Glomerular visceral epithelial cell (primary cell): ENCODE results near the gene PAN2.
A peak's percentile ranks its signal among the peaks of the same experiment; 100 is the strongest.
"Not testable (repeated sequence)": the region's sequence is repeated elsewhere in the genome, so short reads cannot be mapped to it uniquely, and the experiment has no call there.

Experiments used
- DNase-seq: peaks from one replicate; pipeline ENCODE4 v3.0.0-alpha.2; 2016; ENCODE audit errors: extremely low spot score

The PAN2 gene

DNA sequence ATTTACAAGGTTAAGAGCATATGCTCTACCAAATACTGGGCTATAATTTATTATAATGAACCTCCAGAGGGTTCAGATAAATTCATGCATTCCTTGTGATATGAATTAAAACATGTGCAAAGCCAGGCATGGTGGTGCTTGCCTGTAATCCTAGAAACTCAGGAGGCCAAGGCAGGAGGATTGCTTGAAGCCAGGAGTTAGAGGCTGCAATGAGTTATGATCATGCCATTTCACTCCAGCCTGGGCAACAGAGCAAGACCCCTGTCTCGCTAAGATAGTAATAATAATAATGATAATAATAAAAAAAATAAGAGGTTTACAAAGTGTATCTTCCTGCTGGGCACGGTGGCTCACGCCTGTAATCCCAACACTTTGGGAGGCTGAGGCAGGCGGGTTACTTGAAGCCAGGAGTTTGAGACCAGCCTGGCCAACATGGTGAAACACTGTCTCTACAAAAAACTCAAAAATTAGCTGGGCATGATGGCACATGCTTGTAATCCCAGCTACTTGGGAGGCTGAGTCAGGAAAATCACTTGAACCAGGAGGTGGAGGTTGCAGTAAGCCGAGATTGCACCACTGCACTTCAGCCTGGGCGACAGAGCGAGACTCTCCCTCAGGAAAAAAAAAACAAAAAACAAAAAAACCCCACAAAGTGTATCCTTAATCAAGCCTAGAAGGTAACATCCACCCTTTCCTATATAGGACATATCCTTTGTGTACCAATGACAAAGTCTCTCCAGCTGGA lies 26.4 kb downstream of the PAN2 start:
- no peak for DNase-seq

DNA sequence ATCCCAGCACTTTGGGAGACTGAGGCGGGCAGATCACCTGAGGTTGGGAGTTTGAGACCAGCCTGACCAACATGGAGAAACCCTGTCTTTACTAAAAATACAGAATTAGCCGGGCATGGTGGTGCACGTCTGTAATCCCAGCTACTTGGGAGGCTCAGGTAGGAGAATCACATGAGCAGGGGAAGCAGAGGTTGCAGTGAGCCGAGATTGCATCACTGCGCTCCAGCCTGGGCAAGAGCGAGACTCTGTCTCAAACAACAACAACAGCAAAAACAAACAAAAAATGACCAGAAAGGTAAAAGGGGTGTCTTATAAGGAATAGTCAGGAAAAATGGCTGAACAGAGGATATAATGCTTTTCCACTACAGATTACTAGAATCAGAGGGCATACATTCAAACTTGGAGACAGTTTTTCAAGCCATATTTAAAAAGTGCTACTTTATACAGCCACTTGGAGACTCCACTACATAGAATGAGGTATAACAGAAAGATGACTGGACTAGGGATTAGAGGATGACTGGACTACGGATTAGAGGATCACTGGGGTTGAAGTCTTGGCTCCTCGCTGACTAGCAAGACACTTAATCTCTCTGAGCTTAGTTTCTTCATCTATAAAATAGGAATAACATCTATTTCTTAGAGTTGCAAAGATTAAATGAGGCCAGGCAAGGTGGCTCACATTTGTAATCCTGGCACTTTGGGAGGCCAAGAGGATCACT lies 28.8 kb downstream of the PAN2 start:
- DNase-seq, result no peak

DNA sequence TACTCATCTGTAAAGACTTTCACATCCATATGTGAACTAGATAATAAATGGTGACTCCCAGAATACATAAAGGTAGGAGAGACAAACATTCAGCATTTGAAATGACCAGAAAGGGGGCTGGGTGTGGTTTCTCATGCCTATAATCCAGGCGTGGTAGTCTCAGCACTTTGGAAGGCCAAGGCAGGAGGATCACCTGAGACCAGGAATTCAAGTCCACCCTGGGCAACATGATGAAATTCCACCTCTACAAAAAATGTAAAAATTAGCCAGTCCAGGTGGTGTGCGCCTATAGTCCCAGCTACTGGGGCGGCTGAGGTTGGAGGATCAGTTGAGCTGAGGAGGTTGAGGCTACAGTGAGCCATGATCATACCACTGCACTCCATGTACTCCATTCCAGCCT lies 29.5 kb downstream of the PAN2 start:
- DNase-seq, result no peak

DNA sequence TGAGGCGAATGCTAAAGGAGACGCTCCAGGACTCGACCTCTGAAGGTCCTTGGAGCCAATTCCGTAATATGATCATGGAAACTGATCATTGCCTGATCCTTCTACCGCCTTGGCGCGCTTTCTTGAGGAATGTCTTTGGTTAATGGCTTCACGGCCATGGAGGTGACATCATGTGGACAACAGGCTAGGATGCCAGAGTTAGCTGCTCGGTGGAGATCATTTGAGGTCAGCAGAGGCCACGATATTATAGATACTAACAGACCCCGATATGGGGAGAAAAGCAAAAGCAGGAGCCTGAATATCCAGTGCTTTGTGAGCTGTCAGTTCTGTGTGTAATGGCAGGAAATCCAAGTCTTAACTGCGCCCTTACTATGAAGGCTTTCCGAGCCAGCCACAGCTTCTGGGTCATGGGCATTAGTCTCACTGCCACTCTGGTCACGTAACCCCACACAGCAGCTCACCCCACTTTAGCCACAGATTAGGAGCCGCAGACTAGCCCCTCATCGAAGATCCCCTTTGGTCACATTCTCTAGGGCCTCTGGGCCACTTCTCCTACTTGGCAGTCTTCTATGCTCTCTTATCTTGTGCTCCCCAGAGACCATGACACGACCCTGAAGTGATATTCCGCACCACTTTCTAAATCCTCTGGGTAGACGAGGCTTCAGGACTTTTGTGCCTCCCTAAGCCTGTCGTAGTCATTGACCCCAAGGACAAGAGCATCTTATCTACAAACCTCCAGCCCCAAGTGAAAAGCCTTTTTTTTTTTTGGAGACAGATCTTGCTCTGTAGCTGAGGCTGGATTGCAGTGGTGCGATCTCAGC lies 32.9 kb downstream of the PAN2 start:
- no peak for DNase-seq

DNA sequence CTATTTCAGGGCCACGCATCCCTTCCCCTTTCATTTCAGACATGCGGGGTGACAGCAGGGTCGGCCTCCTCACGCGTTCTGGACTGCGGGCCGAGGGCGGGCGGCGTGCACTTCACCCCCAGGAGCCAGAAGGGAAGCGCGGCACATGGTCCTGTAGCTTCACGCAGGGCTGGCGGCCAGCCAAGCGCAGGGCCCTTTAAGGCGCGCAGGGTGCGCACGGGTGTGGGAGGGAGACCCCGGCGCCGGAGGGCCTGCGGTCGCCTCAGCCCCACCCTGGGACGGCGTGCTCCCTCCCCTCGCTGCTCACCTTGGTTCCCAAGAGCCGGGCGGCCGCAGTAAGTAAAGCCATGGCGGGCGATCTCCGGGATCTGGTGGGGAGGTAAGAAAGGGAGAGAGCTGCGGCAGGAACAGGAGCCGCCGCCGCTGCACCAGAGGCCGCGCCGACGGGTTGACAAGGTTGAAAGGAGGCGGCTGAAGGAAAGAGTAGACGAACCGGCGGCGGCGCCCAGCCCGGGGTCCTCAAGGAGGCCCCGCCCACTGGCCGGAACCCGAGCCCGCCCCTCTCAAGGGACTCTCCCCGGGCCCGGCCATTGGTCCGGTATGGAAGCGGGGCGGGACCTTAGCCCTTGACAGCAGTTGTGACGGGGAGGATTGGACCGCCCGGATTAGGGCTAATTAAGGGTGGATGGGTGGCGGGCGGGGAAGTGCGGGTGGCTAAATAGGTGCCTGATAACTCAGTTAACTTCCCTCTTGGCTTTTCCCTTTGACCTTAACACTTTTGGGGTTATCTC lies 33.8 kb downstream of the PAN2 start, which contains the start of gene CS:
CS (minus strand) TSS at position 478 of the 791 bp plus-strand sequence; CDS start at position 349, 129 bp downstream.
- peak; percentile 97 for DNase-seq

DNA sequence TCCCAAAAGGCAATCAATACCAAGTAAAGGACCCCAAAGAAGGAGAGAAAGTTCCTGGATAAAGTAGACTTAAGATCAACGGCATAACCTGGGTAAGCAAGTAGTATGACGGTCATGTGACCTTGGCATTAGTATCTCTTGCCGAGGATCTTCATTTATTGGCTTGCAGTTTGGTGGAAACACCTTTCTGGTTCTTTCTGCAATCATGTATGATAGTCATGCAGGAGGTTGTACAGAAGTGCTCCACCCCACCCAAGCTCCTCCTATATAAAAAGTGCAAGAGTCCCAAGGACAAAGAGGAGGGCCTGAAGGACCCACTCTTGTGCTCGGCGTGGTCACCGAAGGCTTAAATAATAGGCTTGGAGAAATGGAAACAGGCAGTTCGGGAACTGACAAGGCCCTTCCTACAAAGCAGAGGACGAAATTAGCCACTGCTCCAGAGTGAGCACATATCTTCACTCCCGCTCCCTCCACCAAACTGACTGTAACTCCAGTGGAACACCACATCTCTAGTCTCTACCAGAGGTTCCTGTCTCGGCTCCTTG lies 34.4 kb downstream of the PAN2 start:
- peak; percentile 40 for DNase-seq

DNA sequence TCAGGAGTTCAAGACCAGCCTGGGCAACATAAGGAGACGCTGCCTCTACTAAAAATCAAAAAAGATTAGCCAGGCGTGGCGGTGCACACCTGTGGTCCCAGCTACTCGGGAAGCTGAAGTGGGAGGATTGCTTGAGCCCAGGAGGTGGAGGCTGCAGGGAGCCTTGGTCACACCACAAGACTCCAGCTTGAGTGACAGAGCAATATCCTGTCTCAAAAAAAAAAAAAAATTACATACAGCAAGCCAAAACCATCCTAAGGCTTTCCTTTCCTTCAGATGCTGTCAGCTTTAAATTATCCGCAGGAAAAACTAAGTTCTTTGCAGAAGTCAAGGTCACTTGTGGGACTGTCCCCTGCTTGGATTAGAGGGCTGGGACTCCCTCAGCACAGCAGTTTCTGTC lies 35.0 kb downstream of the PAN2 start:
- no peak for DNase-seq

DNA sequence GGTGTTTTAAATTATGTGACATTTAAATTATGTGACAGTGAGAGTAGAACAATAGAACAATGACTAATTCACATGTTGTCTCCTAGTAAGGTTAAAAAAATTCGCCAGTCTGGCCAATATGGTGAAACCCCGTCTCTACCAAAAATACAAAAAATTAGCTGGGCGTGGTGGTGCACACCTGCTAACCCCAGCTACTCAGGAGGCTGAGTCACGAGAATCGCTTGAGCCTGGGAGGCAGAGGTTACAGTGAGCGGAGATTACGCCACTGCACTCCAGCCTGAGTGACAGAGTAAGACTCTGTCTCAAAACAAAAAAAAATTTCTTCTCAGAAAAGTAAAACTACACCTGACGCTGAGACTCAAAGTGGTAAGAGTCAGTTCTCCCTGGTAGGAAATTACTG lies 36.4 kb downstream of the PAN2 start:
- DNase-seq, result no peak

DNA sequence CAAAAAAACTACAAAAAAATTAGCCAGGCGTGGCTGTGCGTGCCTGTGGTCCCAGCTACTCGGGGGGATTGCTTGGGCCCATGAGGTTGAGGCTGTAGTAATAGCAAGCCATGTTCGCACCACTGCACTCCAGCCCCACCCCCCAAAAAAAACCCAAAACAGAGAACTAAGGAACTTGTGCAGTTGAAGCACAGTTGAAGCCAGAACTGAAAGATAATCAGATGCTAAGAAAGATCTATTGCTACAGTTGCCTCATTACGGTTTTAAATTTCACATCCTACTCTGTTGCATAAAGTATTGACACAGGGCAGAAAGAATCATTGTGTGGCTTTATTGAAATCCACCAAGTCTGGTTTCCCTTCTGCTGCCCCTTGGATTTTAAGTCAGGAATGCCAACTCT lies 37.5 kb downstream of the PAN2 start:
- DNase-seq, result no peak

DNA sequence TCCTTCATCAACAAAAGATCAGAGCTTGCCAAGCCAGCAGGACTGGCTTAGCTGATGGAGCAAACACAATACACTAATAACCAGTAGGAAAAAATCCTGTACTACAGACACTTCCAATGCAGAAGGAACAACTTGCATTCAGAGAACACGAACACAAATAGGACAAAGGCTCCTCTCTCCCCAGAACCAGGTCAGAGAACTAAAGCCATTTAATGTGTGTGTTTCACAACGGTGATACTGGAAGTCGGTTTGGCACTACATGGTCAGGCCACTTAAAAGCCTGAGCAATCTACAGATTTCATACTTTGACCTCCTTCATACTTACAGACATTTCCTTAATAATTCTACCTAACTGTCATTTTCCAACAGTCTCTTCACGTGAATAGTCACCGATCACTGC lies 40.0 kb downstream of the PAN2 start:
- no peak for DNase-seq

DNA sequence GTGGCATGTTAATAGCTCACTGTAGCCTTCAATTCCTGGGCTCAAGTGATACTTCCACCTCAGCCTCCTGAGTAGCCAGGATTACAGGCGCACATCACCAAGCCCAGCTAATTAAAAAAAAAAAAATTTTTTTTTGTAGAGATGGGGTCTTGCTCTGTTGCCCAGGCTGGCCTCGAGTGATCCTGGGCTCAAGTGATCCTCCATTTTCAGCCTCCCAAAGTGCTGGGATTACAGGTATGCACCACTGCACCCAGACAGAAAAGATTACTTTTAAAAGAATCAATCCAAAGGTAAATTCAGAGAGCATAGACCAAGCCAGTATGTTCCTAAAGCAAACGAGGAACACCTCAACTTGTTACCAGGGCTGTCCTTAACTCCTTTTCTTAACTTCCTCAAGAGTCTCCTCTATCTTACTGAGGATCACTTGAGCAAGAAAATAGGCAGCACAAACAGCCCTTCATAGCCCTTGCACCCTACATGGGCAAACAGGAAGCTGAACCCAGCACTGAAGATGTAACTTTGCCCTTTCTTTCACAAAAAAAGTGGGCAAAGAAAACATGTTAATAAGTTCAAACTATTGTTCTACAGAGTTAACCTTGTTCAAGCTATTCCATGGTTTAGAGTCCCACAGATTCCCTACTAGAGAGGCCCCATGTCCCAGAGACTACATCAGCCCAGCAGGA lies 45.0 kb downstream of the PAN2 start:
- no peak for DNase-seq

DNA sequence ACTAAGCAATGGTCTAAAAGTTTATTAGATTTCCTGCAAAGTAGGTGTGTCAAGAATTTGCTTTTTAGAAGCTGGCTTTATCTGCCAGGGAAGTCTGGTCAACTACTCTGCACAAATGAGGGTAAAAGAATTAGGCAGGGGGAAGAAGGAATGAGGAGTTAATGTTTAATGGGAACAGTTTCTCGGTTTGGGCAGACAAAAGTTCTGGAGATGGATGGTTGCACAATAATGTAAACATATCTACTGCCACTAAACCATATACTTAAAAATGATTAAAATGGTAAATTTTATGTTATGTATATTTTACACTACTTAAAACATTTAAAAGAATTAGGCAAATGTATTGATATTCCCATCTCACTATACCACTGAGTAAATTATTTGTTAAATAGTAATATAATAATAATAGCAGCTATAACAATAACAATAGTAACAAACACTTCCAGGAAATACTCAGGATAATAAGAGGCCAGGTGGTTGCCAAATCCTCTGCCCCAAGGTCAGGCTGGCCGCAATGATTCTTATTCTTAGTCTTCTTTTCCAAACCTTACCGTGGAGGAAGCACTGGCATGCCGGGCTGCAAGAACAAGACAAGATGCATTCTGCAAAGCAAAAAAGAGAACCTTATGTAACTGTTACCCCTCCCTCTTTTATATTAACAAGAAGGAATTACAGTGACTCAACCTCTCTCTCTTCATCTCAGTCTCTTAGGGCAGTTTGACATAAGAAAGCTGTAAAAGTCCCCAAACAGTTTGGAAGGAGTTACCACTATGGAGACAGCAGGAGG lies 47.6 kb downstream of the PAN2 start:
- no peak for DNase-seq

DNA sequence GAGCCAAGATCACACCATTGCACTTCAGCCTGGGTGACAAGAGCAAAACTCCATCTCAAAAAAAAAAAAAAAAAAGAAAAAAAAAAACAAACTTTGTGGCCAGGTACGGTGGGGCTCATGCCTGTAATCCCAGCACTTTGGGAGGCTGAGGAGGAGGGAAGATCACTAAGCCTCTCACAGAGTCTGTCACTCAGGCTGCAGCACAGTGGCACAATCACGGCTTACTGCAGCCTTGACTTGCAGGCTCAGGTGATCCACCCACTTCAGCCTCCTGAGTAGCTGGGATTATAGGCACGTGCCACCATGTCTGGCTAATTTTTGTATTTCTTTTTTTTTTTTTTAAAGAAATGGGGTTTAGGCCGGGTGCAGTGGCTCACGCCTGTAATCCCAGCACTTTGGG lies 49.5 kb downstream of the PAN2 start:
- not testable (repeated sequence) for DNase-seq

DNA sequence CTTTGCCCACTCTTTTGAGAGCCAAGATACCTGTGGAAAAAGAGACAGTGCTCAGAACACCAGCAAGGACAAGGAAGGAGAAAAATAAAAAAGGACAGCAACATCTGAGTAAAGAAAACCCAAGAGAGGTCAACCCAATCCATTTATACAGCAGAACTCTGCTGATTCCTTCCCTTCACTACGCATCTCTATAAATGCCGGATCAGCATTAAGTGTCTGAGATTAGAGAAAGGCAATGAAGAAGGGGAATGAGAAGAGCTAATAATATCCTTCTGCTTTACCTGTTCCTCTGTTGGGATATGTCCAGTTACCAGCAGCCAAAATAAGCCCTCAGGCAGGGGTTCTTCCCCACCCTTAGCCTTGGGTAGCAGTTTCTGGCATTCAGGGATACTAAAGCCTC lies 51.2 kb downstream of the PAN2 start:
- DNase-seq, result no peak

DNA sequence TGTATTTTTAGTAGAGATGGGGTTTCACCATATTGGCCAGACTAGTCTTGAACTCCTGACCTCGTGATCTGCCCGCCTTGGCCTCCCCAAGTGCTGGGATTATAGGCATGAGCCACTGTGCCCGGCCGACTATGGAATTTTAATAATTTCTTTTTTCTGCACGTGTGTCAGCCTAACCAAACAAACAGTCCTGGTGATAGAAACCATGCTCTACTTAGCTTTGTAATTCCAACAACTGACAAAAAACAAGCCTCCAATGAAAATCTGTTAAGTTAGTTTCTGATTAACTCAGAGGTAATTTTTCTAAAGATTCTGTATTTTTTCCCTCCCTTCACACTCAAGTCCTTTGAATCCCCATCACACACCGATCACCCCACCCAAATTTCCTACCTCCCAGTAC lies 51.8 kb downstream of the PAN2 start:
- no peak for DNase-seq

DNA sequence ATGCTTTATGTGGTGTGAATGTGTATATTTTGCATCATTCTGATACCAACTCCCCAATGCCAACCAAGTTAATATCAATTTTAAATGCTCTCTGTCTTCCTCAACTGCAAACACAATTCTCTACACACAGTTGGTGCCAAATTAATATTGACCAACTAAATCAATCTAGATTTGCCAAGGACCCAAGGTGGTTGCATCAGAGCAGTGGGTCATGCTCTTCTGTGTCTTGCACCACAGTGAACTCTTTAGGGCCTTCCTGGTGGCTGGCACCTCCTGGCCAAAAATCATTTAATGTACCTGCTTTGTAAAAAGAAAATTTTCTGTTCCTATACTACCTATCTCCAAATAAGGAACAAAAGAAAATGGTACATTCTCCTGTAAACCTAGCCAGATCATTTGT lies 53.0 kb downstream of the PAN2 start:
- DNase-seq, result no peak

DNA sequence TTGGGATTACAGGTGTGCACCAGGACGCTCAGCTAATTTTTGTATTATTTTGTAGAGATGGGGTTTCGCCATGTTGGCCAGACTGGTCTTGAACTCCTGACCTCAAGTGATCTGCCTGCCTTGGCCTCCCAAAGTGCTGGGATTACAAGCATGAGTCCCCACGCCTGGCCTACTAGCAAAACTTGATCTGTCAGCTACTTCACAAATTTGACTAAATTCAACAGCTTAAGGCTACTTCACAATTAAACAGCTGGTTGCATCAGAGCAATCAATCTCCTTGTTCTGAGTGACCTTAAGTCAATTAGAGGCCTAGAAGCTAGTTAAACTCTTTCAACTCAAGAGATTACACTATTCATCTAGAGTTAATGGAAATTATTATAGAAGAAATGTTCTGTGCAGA lies 54.9 kb downstream of the PAN2 start:
- no peak for DNase-seq

DNA sequence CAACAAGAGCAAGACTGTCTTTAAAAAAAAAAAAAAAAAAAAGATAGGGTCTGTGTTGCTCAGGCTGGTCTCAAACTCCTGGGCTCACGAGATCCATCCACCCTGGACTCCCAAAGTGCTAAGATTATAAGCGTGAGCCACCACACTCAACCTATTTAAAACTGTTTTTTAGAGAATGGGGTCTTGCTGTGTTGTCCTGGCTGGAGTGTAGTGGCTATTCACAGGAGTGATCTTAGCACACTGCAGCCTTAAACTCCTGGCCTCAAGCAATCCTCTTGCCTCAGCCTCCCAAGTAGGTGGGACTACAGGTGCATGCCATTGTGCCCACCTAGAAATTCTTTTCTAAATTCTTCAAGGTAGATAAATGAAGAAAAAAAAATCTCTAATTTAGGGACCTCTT lies 59.5 kb downstream of the PAN2 start:
- DNase-seq, result no peak

DNA sequence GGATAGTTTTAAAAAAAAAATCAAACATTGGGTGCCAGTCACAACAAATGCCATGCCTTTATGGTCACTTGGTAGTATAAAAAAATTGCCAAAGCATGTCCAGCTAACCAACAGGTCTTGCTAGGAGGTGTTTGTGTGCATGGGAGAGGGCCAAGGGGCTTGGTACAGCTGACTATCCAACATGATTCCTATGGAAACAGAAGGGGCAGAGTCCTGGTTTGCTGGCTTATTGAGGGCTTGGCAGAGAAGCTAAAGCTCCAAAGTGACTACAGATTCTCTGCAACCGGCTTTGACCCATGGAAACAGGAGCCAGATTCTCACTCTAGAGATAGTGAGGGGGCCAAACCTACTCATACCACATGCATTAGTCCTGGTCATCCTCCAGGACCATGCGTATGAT lies 61.3 kb downstream of the PAN2 start:
- not testable (repeated sequence) for DNase-seq

DNA sequence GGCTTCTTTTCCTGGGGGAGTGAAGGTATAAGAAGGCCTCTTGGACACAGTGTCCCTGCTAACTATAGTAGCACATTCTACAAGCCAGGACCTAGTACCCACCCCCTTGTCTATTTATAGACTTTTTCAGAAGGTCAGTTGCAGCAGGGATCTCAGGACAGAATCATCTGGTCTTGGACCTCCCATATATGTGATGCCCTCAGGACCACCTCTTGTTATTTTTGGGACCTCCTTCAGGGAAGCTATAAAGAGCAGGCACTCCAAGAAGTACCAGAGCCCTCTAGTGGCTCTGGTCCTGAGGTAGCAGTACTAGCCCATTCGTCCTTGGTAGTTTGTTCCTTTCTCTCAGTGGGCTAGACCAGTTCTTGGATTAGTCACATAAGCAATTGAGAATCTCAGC lies 62.8 kb downstream of the PAN2 start:
- DNase-seq, result peak; percentile 25
